CD4-positive, alpha-beta T cell (primary cell): ENCODE data around the gene DPEP3. TPM values are rescaled to one million over a fixed set of nuclear protein-coding genes. Genes with fewer than 3 reads are reported as not detected.
"Not testable (repeated sequence)": the region's sequence is repeated elsewhere in the genome, so short reads cannot be mapped to it uniquely, and the experiment has no call there.

Source experiments
- ATAC-seq: fragments of 200-7000 bp; cut with Tn5 transposase; one replicate; pipeline ENCODE4 v1.10.0; 2022; ENCODE audit warnings: mild to moderate bottlenecking; ENCODE audit not compliant: poor library complexity
- CTCF ChIA-PET: fragments of 350-600 bp; sonication (Branson Sonifier 250); formaldehyde crosslinking; loops from one replicate; lab custom pipeline; 2021; ENCODE audit warnings: antibody characterized with exemption, inconsistent platforms; lab: Charles Lee
- POLR2A ChIA-PET: fragments of 350-600 bp; sonication (Branson Sonifier 250); formaldehyde crosslinking; loops from one replicate; lab custom pipeline; 2021; ENCODE audit warnings: antibody characterized with exemption, inconsistent platforms; lab: Charles Lee
- DNase-seq, 14 experiments: peaks; one replicate each; pipeline ENCODE4 v3.0.0-alpha.2; 2013 to 2020; ENCODE audit warnings: mixed read lengths in 2 of 14
- H3K27ac ChIP-seq, 2 donors: one replicate each; pipeline versions ENCODE4 v1.5.1 to v1.7.0; 2013; ENCODE audit warnings: low read length in 2 of 2, low read depth in 1 of 2, mild to moderate bottlenecking in 1 of 2
- H3K27me3 ChIP-seq, 2 experiments: 1 replicate in 1 of 2; 2 replicates in 1 of 2; pipeline versions ENCODE4 v1.6.1 to v1.7.0; 2013; ENCODE audit warnings: low read length in 2 of 2, control low read depth in 1 of 2, mild to moderate bottlenecking in 1 of 2, moderate library complexity in 1 of 2; ENCODE audit not compliant: insufficient read depth in 2 of 2, control insufficient read depth in 1 of 2
- H3K36me3 ChIP-seq: one replicate; pipeline ENCODE4 v1.6.1; 2013; ENCODE audit warnings: low read length, control low read depth; ENCODE audit not compliant: insufficient read depth
- H3K4me1 ChIP-seq: one replicate; pipeline ENCODE4 v1.6.1; 2013; ENCODE audit warnings: low read length, control low read depth; ENCODE audit not compliant: insufficient read depth
- H3K4me3 ChIP-seq: one replicate; pipeline ENCODE4 v1.5.1; 2013; ENCODE audit warnings: mild to moderate bottlenecking, low read length, moderate library complexity
- H3K9me3 ChIP-seq, 2 experiments: 1 replicate in 1 of 2; 2 replicates in 1 of 2; pipeline versions ENCODE4 v1.6.1 to v1.7.0; 2013; ENCODE audit warnings: low read length in 2 of 2, mild to moderate bottlenecking in 2 of 2, control low read depth in 1 of 2, moderate library complexity in 1 of 2; ENCODE audit not compliant: control insufficient read depth in 1 of 2, insufficient read depth in 1 of 2
- H3K27ac Mint-ChIP-seq: one replicate; pipeline ENCODE4 v1.8.0; 2020; ENCODE audit warnings: mixed read lengths
- H3K27me3 Mint-ChIP-seq: one replicate; pipeline ENCODE4 v1.8.0; 2021; ENCODE audit warnings: mixed read lengths
- H3K36me3 Mint-ChIP-seq: one replicate; pipeline ENCODE4 v1.8.0; 2021; ENCODE audit warnings: low read depth, mixed read lengths
- H3K4me1 Mint-ChIP-seq: one replicate; pipeline ENCODE4 v1.8.0; 2021; ENCODE audit warnings: low read depth, mixed read lengths
- H3K4me3 Mint-ChIP-seq: one replicate; pipeline ENCODE4 v1.8.0; 2020; ENCODE audit warnings: mild to moderate bottlenecking, mixed read lengths
- H3K9me3 Mint-ChIP-seq: one replicate; pipeline ENCODE4 v1.8.0; 2020; ENCODE audit warnings: mixed read lengths
- CTCF ChIP-seq: fragments of 200-600 bp; IDR thresholded peaks from one replicate; pipeline ENCODE4 v1.8.0; 2022; ENCODE audit warnings: antibody characterized with exemption, mild to moderate bottlenecking
- intact Hi-C, 2 experiments: fragments of 100-400 bp; cut with DNase I in 1 of 2; cut with micrococcal nuclease in 1 of 2; formaldehyde crosslinking; loops; one replicate each; pipeline versions ENCODE4 v1.15.1 to v1.9.0; 2023 to 2025; cut with DNase I, micrococcal nuclease
- total RNA-seq, 174 experiments: library from RNA in 2 of 174; stranded (reverse) in 2 of 174; gene quantifications; one replicate each; pipeline ENCODE4 v1.2.3 and lab custom pipeline; 2021 to 2026

DPEP3 gene
- total RNA-seq, 2 experiments from 2014 or later = 0.53 to 0.63 TPM

GRCh38 chr16:67996666-67997065, 16.4 kb upstream of the DPEP3 start:
- ChIA-PET CTCF (interaction anchor here (0.7 to 6.5 kb wide), 2 partner anchors 44 to 446 kb away, joined by 3 to 33 read pairs; no protein-coding TSS in a partner anchor), POLR2A (interaction anchor here (1.0 to 2.0 kb wide), 4 partner anchors 9 to 88 kb away, joined by 3 to 12 read pairs (median 4); partner anchors contain the start of gene NFATC3)
- no peak for DNase-seq
- no peaks in the 10 kb centered on the region for H3K27me3 ChIP-seq
- H3K27ac ChIP-seq = no peak overlapping the region
- TF ChIP-seq CTCF = no peak
- ATAC-seq = no peak
- intact Hi-C loops = no loop called here
- H3K4me3 ChIP-seq = no peak overlapping the region
- H3K36me3 ChIP-seq = peaks cover 12% of the 10 kb centered on the region
- Mint-ChIP-seq H3K9me3 (no peaks in the 10 kb centered on the region), H3K36me3 (peaks cover 32% of the 10 kb centered on the region), H3K4me1 (peaks cover 64% of the 10 kb centered on the region), H3K4me3 (peak overlapping the region; percentile 5), H3K27me3 (no peaks in the 10 kb centered on the region), H3K27ac (peak overlapping the region; percentile 83)
- H3K9me3 ChIP-seq = peaks cover 0 to 14% of the 10 kb centered on the region in 2 experiments
- peaks cover 87% of the 10 kb centered on the region for H3K4me1 ChIP-seq

- peaks cover 0 to 14% of the 10 kb centered on the region in 2 experiments for H3K9me3 ChIP-seq
- H3K36me3 Mint-ChIP-seq = peaks cover 34% of the 10 kb centered on the region
- DNase-seq (peak in 4 of 14 experiments; percentile 26 to 54 (median 36)), ATAC-seq (no peak)
- H3K27ac Mint-ChIP-seq = peak overlapping the region; percentile 83
- CTCF ChIA-PET = interaction anchor here (0.6 to 6.5 kb wide), 2 partner anchors 45 to 228 kb away, joined by 3 to 33 read pairs; no protein-coding TSS in a partner anchor
- peak overlapping the region; percentile 29 to 35 for H3K27ac ChIP-seq
- no peaks in the 10 kb centered on the region for H3K27me3 ChIP-seq
- H3K9me3 Mint-ChIP-seq = no peaks in the 10 kb centered on the region
- intact Hi-C loops = no loop called here
- H3K27me3 Mint-ChIP-seq = no peaks in the 10 kb centered on the region
- no peak overlapping the region for H3K4me3 ChIP-seq
- peaks cover 18% of the 10 kb centered on the region for H3K36me3 ChIP-seq
- TF ChIP-seq CTCF = no peak
- H3K4me1 Mint-ChIP-seq = peaks cover 56% of the 10 kb centered on the region
- POLR2A ChIA-PET = interaction anchor here (0.7 to 3.0 kb wide), 3 partner anchors 10 to 45 kb away, joined by 3 to 23 read pairs (median 6); partner anchors contain the start of genes DDX28 and DUS2
- peak overlapping the region; percentile 59 for H3K4me3 Mint-ChIP-seq
- H3K4me1 ChIP-seq = peaks cover 74% of the 10 kb centered on the region
These were observed 15.1 kb upstream of the DPEP3 start for GRCh38 chr16:67995423-67995822.

- peak overlapping the region; percentile 63 for H3K4me3 ChIP-seq
- Mint-ChIP-seq H3K36me3 (peaks cover 33% of the 10 kb centered on the region), H3K27ac (peak overlapping the region; percentile 93), H3K4me1 (peaks cover 42% of the 10 kb centered on the region), H3K4me3 (peak overlapping the region; percentile 89)
- H3K27me3 Mint-ChIP-seq, H3K27me3 ChIP-seq, H3K9me3 Mint-ChIP-seq, intact Hi-C loops, DNase-seq: not testable (repeated sequence)
- ChIA-PET POLR2A (interaction anchor here (0.8 to 3.0 kb wide), 5 partner anchors 11 to 334 kb away, joined by 3 to 23 read pairs (median 5); partner anchors contain the start of genes ACD, DDX28, DUS2 and PSMB10), CTCF (interaction anchor here (0.6 to 1.2 kb wide), 2 partner anchors 47 to 211 kb away, joined by 3 to 12 read pairs; no protein-coding TSS in a partner anchor)
- H3K4me1 ChIP-seq = peaks cover 60% of the 10 kb centered on the region
- peak; percentile 22 for ATAC-seq
- peaks cover 21% of the 10 kb centered on the region for H3K36me3 ChIP-seq
- peak overlapping the region; percentile 76 to 90 for H3K27ac ChIP-seq
- peaks cover 0 to 14% of the 10 kb centered on the region in 2 experiments for H3K9me3 ChIP-seq
These were observed 13.7 kb upstream of the DPEP3 start for GRCh38 chr16:67994040-67994408.
